MM.1S (cell line): ENCODE measurements around the gene AQP5.

Source experiments
- CTCF ChIP-seq: fragments of 300-600 bp; sonication (generic); IDR thresholded peaks from 2 replicates; pipeline ENCODE4 v1.5.1; 2016; ENCODE audit warnings: antibody characterized with exemption, low read length, mixed read lengths
- EZH2 ChIP-seq: fragments of 300-600 bp; sonication (generic); optimal IDR thresholded peaks from 2 replicates; pipeline ENCODE3; 2017; ENCODE audit warnings: low read depth, mild to moderate bottlenecking, antibody characterized with exemption, low read length, mixed read lengths

DNA sequence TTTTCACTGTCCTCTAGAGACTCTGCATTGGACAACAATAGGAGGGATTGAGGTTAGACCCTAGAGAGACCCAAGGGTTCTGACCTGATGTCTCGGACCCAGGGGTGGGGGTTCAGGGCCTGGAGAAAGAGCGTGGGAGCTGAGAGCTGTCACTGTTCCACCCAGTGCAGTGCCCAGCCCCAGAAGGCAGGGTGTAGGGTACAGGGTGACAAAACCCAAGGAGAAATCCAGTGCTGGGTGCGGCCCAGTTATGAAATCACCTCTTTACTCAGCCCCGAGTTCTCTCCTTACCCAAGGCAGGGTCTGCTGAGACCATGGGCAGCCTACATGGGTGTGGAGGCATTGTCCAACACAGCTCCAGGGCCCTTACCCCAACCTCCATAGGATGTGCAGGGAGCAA is 8.5 kb upstream of the AQP5 start:
- TF ChIP-seq CTCF (no peak), EZH2 (no peak)
